Tibial artery (tissue), 4 donors: ENCODE data around the gene OBSCN.

Experiments
- DNase-seq, 2 donors: peaks; one replicate each; pipeline ENCODE4 v3.0.0-alpha.2; 2019
- H3K27ac ChIP-seq, 2 donors: fragments of 200-600 bp; sonication (generic) in 1 of 2; 1 replicate in 1 of 2; 2 replicates in 1 of 2; pipeline ENCODE4 v1.5.1; 2018 to 2019; ENCODE audit warnings: mild to moderate bottlenecking in 1 of 2
- H3K27me3 ChIP-seq, 2 donors: fragments of 200-600 bp; sonication (generic) in 1 of 2; one replicate each; pipeline versions ENCODE4 v1.5.1 to v1.6.0; 2016 to 2019
- H3K36me3 ChIP-seq, 3 donors: fragments of 200-600 bp; sonication (generic) in 2 of 3; one replicate each; pipeline ENCODE4 v1.5.1; 2016 to 2019; ENCODE audit warnings: mild to moderate bottlenecking in 2 of 3
- H3K4me1 ChIP-seq, 4 donors: fragments of 200-600 bp; sonication (generic) in 2 of 4; 1 replicate in 3 of 4; 2 replicates in 1 of 4; pipeline ENCODE4 v1.5.1; 2016 to 2019
- H3K4me3 ChIP-seq, 2 donors: fragments of 200-600 bp; sonication (generic) in 1 of 2; 1 replicate in 1 of 2; 2 replicates in 1 of 2; pipeline ENCODE4 v1.5.1; 2018 to 2019; ENCODE audit warnings: mild to moderate bottlenecking in 2 of 2
- H3K9me3 ChIP-seq, 3 donors: fragments of 200-600 bp; sonication (generic) in 1 of 3; one replicate each; pipeline ENCODE4 v1.5.1; 2016 to 2019
- CTCF ChIP-seq, 2 experiments: fragments of 200-600 bp in 1 of 2; fragments of 450-650 bp in 1 of 2; IDR thresholded peaks; one replicate each; pipeline ENCODE4 v1.5.1; 2017 to 2019; ENCODE audit warnings: antibody characterized with exemption in 2 of 2, mild to moderate bottlenecking in 1 of 2, moderate library complexity in 1 of 2
- intact Hi-C: fragments of 100-400 bp; cut with DNase I; formaldehyde crosslinking; loops from one replicate; pipeline ENCODE4 v1.15.0; 2023; ENCODE audit warnings: low total_unique reads

Gene OBSCN

DNA sequence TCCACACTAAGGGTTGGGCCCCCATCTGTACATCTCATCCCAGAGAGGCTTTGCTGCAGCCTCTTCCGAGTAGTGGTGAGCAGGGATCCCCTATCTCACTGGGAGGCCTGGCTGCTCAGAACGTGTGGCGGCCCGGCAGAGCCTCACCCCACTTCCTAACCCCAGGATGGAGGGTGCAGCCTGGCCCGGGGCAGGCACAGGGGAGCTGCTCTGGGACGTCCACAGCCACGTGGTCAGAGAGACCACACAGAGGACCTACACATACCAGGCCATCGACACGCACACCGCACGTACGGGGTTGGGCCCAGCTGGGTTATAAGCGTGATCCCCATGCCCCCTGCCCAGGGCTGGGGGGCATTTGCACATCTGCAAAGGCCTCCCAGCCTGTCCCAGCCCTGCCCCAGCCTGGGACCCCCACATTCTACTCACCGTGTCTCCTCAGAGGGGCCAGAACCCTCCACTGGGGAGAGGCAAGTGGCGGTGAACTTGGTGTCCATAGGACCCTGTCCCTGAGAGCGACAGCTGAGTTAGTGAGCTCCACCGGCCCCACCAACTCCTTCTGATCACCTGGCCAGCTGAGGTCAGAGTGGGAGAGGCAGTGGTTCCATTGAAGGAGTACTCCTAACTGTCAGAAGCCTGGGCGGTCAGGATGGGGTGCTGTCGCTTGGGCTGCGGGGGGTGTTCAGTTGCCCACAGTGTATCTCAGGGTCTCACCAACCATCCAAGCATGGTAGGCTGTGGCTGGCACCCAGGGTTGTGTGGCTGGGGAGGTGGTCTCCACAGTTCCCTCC, 157.6 kb downstream of the OBSCN start:
- intact Hi-C loops = no loop called here

DNA sequence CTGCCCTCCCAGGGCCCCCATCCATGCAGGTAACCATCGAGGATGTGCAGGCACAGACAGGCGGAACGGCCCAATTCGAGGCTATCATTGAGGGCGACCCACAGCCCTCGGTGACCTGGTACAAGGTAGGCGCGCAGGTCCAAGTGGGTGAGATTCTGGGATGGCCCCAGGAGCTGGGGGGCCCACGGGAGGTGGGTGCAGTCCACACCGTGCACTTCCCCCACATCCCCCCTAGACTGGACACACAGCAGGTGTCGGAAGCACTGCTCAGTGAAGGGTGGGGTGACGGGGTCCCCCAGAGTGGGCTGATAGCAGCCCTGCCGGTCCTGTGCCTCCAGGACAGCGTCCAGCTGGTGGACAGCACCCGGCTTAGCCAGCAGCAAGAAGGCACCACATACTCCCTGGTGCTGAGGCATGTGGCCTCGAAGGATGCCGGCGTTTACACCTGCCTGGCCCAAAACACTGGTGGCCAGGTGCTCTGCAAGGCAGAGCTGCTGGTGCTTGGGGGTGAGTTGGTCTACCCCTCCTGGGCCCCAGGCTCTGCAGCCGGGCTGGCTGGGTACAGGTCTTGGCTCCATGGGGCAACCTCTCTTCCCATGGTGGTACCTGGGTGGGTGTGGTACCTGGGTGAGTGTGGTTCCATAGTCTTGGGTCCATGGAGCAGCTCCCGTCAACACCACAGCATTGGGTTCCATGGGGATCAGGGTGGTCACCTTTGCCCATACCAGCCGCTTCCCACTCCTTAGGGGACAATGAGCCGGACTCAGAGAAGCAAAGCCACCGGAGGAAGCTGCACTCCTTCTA, 158.4 kb downstream of the OBSCN start:
- intact Hi-C loops = no loop called here
- no peak overlapping the region for H3K4me3 ChIP-seq
- peaks cover 0 to 3% (median 0%) of the 10 kb centered on the region in 4 donors for H3K4me1 ChIP-seq
- H3K9me3 ChIP-seq = no peaks in the 10 kb centered on the region
- TF ChIP-seq CTCF (IDR thresholded peaks at IDR 0.05) = no peak
- no peaks in the 10 kb centered on the region for H3K36me3 ChIP-seq
- peak; percentile 10 to 63 for DNase-seq
- H3K27me3 ChIP-seq = peaks cover 0 to 74% of the 10 kb centered on the region in 2 donors
- H3K27ac ChIP-seq = no peak overlapping the region

More for the DNA sequence above, 157.6 kb downstream of the OBSCN start:
- no peaks in the 10 kb centered on the region for H3K36me3 ChIP-seq
- H3K4me1 ChIP-seq = no peaks in the 10 kb centered on the region
- no peak overlapping the region for H3K27ac ChIP-seq
- TF ChIP-seq CTCF (IDR thresholded peaks at IDR 0.05) = no peak
- peak; percentile 16 to 37 for DNase-seq
- H3K4me3 ChIP-seq = no peak overlapping the region
- peaks cover 0 to 66% of the 10 kb centered on the region in 2 donors for H3K27me3 ChIP-seq
- no peaks in the 10 kb centered on the region for H3K9me3 ChIP-seq

- Histone ChIP-seq H3K4me3 (no peak overlapping the region), H3K27me3 (peaks cover 0 to 83% of the 10 kb centered on the region in 2 donors), H3K9me3 (no peaks in the 10 kb centered on the region), H3K36me3 (no peaks in the 10 kb centered on the region), H3K27ac (no peak overlapping the region), H3K4me1 (peaks cover 0 to 3% (median 0%) of the 10 kb centered on the region in 4 donors)
- intact Hi-C loops = no loop called here
- TF ChIP-seq CTCF (IDR thresholded peaks at IDR 0.05) = no peak
- DNase-seq = peak; percentile 12 to 58
Observed at GRCh38 chr1:228366866-228367741, 159.3 kb downstream of the OBSCN start.

- intact Hi-C loops = no loop called here
- H3K27me3 ChIP-seq = peaks cover 0 to 91% of the 10 kb centered on the region in 2 donors
- peak; percentile 20 to 60 for DNase-seq
- no peak for TF ChIP-seq CTCF (IDR thresholded peaks at IDR 0.05)
- no peaks in the 10 kb centered on the region for H3K9me3 ChIP-seq
- H3K4me1 ChIP-seq = peaks cover 0 to 3% (median 0%) of the 10 kb centered on the region in 4 donors
- no peak overlapping the region for H3K4me3 ChIP-seq
- H3K36me3 ChIP-seq = no peaks in the 10 kb centered on the region
- H3K27ac ChIP-seq = no peak overlapping the region
Observed at GRCh38 chr1:228367798-228368791, 160.3 kb downstream of the OBSCN start.
